ENCODE data around the gene METTL21C.
A peak's percentile ranks its signal among the peaks of the same experiment; 100 is the strongest.

Gene METTL21C

DNA sequence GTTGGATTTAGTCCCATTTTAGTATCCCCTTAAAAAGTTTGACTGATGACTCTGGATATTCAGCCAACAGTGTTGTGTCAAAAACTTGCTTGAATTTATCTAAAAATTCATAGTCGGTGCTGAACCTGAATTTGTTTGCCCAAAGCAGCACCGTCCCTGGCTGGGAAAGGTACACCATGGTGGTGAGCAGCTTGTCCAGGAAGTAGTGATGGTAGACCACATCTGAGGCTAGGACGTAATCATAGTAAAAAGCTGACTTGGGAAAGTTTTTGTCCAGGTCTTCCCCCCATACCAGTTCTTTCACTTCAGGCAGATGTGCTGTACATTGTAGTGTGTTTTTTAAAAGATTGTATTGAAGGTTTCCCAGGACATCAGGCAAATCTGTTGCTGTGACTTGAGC lies 8.8 kb downstream of the METTL21C start:
- Histone ChIP-seq H3K4me3 (ENCODE audit: low read depth in 1 of 2, low read length in 2 of 2) (no peak overlapping the region), H3K4me2 (ENCODE audit: insufficient read depth, low read length) (no peak overlapping the region), H3K9me3 (ENCODE audit: insufficient read depth, low read length, severe bottlenecking) (no peaks in the 10 kb centered on the region), H3K36me3 (ENCODE audit: insufficient read depth, low read length) (no peaks in the 10 kb centered on the region), H4K20me1 (ENCODE audit: insufficient read depth, low read length) (no peaks in the 10 kb centered on the region), H3K4me1 (ENCODE audit: insufficient read depth, low read length) (no peaks in the 10 kb centered on the region), H3K9ac (ENCODE audit: low read depth, low read length) (no peak overlapping the region), H3K79me2 (ENCODE audit: insufficient read depth, low read length) (no peaks in the 10 kb centered on the region), H3K27me3 (ENCODE audit: insufficient read depth, low read length, poor library complexity) (no peaks in the 10 kb centered on the region), H3K27ac (ENCODE audit: low read length) (no peak overlapping the region), H2AFZ (ENCODE audit: low read depth, low read length) (no peak overlapping the region)
- ATAC-seq (ENCODE audit: insufficient read depth, low read depth) (peak; percentile 69), DNase-seq (no peak)
- TF ChIP-seq EZH2 (IDR thresholded peaks at IDR 0.05; ENCODE audit: borderline replicate concordance, low read depth, low read length, severe bottlenecking): no peak
- TF ChIP-seq, protein P1, sequence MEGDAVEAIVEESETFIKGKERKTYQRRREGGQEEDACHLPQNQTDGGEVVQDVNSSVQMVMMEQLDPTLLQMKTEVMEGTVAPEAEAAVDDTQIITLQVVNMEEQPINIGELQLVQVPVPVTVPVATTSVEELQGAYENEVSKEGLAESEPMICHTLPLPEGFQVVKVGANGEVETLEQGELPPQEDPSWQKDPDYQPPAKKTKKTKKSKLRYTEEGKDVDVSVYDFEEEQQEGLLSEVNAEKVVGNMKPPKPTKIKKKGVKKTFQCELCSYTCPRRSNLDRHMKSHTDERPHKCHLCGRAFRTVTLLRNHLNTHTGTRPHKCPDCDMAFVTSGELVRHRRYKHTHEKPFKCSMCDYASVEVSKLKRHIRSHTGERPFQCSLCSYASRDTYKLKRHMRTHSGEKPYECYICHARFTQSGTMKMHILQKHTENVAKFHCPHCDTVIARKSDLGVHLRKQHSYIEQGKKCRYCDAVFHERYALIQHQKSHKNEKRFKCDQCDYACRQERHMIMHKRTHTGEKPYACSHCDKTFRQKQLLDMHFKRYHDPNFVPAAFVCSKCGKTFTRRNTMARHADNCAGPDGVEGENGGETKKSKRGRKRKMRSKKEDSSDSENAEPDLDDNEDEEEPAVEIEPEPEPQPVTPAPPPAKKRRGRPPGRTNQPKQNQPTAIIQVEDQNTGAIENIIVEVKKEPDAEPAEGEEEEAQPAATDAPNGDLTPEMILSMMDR (IDR thresholded peaks at IDR 0.05; ENCODE audit: borderline replicate concordance, extremely low read depth, low read length, poor library complexity, severe bottlenecking): no peak

DNA sequence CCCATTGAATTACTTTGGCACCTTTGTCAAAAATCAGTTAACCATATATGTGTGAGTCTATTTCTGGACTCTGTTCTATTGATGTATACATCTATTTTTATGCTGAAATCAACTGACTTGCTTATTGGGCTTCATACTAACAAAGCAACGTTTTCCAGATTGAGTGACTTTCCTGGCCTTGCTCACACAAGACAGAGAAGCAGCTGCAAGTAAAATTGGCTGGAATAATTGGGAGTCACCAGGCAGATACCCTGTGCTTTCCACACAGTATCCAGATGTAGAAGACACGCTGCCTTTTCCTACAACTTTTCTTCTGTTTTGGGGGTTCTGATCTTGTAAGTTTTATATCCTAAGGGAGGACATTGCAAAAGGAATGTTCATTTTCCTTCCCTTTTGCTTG lies 11.2 kb downstream of the METTL21C start:
- no peaks in the 10 kb centered on the region for H3K9me3 ChIP-seq (ENCODE audit: insufficient read depth, low read length, severe bottlenecking)
- no peak overlapping the region for H3K9ac ChIP-seq (ENCODE audit: low read depth, low read length)
- no peaks in the 10 kb centered on the region for H3K4me1 ChIP-seq (ENCODE audit: insufficient read depth, low read length)
- DNase-seq: no peak
- peaks cover 13% of the 10 kb centered on the region; the same call in 1 of the 2 replicates for H3K36me3 ChIP-seq (ENCODE audit: insufficient read depth, low read length)
- no peaks in the 10 kb centered on the region for H4K20me1 ChIP-seq (ENCODE audit: insufficient read depth, low read length)
- no peaks in the 10 kb centered on the region for H3K27me3 ChIP-seq (ENCODE audit: insufficient read depth, low read length, poor library complexity)
- no peaks in the 10 kb centered on the region for H3K79me2 ChIP-seq (ENCODE audit: insufficient read depth, low read length)
- no peak overlapping the region for H2AFZ ChIP-seq (ENCODE audit: low read depth, low read length)
- no peak overlapping the region for H3K4me2 ChIP-seq (ENCODE audit: insufficient read depth, low read length)
- no peak overlapping the region for H3K4me3 ChIP-seq (ENCODE audit: low read depth in 1 of 2, low read length in 2 of 2)
- no peak for ATAC-seq (ENCODE audit: insufficient read depth, low read depth)
- no peak overlapping the region for H3K27ac ChIP-seq (ENCODE audit: low read length)
- TF ChIP-seq, protein P1 (IDR thresholded peaks at IDR 0.05; ENCODE audit: borderline replicate concordance, extremely low read depth, low read length, poor library complexity, severe bottlenecking): no peak
- no peak for TF ChIP-seq EZH2 (IDR thresholded peaks at IDR 0.05; ENCODE audit: borderline replicate concordance, low read depth, low read length, severe bottlenecking)

DNA sequence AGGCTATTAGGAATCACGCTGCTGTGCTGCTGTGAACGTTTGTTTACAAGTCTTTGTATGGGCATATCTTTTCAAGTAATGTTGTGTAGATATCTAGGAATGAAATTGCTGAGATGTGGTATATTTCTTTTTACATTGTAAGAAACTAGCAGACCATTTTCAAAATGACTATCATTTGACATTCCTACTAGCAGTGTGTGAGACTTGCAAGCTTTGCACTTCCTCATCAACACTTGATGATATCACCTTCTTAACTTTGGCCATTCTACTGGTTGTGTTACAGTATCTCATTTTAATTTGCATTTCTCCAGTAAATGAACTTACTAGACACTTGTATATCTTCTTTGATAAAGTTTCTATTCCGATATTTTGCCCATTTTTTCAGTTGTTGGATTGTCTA lies 12.1 kb downstream of the METTL21C start:
- Histone ChIP-seq H3K9me3 (ENCODE audit: insufficient read depth, low read length, severe bottlenecking) (no peaks in the 10 kb centered on the region), H3K9ac (ENCODE audit: low read depth, low read length) (no peak overlapping the region), H2AFZ (ENCODE audit: low read depth, low read length) (no peak overlapping the region), H3K4me2 (ENCODE audit: insufficient read depth, low read length) (no peak overlapping the region), H3K4me3 (ENCODE audit: low read depth in 1 of 2, low read length in 2 of 2) (no peak overlapping the region), H3K36me3 (ENCODE audit: insufficient read depth, low read length) (peaks cover 22% of the 10 kb centered on the region; the same call in 1 of the 2 replicates), H4K20me1 (ENCODE audit: insufficient read depth, low read length) (no peaks in the 10 kb centered on the region), H3K4me1 (ENCODE audit: insufficient read depth, low read length) (no peaks in the 10 kb centered on the region), H3K79me2 (ENCODE audit: insufficient read depth, low read length) (no peaks in the 10 kb centered on the region), H3K27ac (ENCODE audit: low read length) (no peak overlapping the region), H3K27me3 (ENCODE audit: insufficient read depth, low read length, poor library complexity) (no peaks in the 10 kb centered on the region)
- TF ChIP-seq EZH2 (IDR thresholded peaks at IDR 0.05; ENCODE audit: borderline replicate concordance, low read depth, low read length, severe bottlenecking): no peak
- TF ChIP-seq, protein P1 (IDR thresholded peaks at IDR 0.05; ENCODE audit: borderline replicate concordance, extremely low read depth, low read length, poor library complexity, severe bottlenecking): no peak
- DNase-seq: no peak
- no peak for ATAC-seq (ENCODE audit: insufficient read depth, low read depth)

DNA sequence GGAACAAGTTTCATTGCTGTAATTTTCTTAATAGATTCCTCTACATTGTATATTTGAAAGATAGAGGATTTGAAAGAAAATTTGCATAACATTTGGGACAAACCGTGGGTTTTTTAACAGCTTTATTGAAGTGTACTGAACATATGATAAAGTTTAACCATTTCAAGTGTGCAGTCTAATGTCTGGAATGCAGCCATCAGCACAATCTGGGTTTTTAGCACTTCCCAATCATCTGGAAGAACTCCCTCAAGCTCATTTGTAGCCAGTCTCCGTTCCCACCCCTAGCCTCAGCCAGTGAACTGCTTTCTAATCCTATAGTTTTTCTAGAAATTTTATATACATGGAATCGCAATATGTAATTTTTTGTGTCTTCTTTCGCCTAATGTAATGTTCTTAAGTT lies 12.6 kb downstream of the METTL21C start:
- no peak for DNase-seq
- Histone ChIP-seq H2AFZ (ENCODE audit: low read depth, low read length) (no peak overlapping the region), H3K4me2 (ENCODE audit: insufficient read depth, low read length) (no peak overlapping the region), H3K27me3 (ENCODE audit: insufficient read depth, low read length, poor library complexity) (no peaks in the 10 kb centered on the region), H3K9me3 (ENCODE audit: insufficient read depth, low read length, severe bottlenecking) (no peaks in the 10 kb centered on the region), H3K4me1 (ENCODE audit: insufficient read depth, low read length) (no peaks in the 10 kb centered on the region), H3K79me2 (ENCODE audit: insufficient read depth, low read length) (no peaks in the 10 kb centered on the region), H3K36me3 (ENCODE audit: insufficient read depth, low read length) (peaks cover 27% of the 10 kb centered on the region), H3K27ac (ENCODE audit: low read length) (no peak overlapping the region), H3K4me3 (ENCODE audit: low read depth in 1 of 2, low read length in 2 of 2) (no peak overlapping the region), H4K20me1 (ENCODE audit: insufficient read depth, low read length) (no peaks in the 10 kb centered on the region), H3K9ac (ENCODE audit: low read depth, low read length) (no peak overlapping the region)
- no peak for TF ChIP-seq EZH2 (IDR thresholded peaks at IDR 0.05; ENCODE audit: borderline replicate concordance, low read depth, low read length, severe bottlenecking)
- TF ChIP-seq, protein P1 (IDR thresholded peaks at IDR 0.05; ENCODE audit: borderline replicate concordance, extremely low read depth, low read length, poor library complexity, severe bottlenecking): no peak
- ATAC-seq (ENCODE audit: insufficient read depth, low read depth): no peak

Measured in DND-41 (cell line).